Peyer's patch (tissue), 4 donors: ENCODE measurements around the gene ZNF18.
"Not testable (repeated sequence)": the region's sequence is repeated elsewhere in the genome, so short reads cannot be mapped to it uniquely, and the experiment has no call there.

ENCODE experiments used
- CTCF ChIP-seq, 6 experiments: fragments of 450-650 bp in 4 of 6; fragments of 200-600 bp in 2 of 6; sonication (generic) in 1 of 6; IDR thresholded peaks; one replicate each; pipeline ENCODE4 v1.5.1; 2017 to 2019; ENCODE audit warnings: antibody characterized with exemption in 6 of 6, mild to moderate bottlenecking in 3 of 6, moderate library complexity in 1 of 6
- POLR2A ChIP-seq, 2 donors: fragments of 450-650 bp; IDR thresholded peaks; one replicate each; pipeline ENCODE4 v1.5.1; 2017; ENCODE audit warnings: antibody characterized with exemption in 2 of 2, mild to moderate bottlenecking in 2 of 2, moderate library complexity in 2 of 2

- not testable (repeated sequence) for TF ChIP-seq CTCF, POLR2A (IDR thresholded peaks at IDR 0.05)
Observed at GRCh38 chr17:11949571-11949970, 47.7 kb downstream of the ZNF18 start.
